Osteoblast (primary cell): Measurements from ENCODE around the gene AVPR1B. TPM values are rescaled to one million over a fixed set of nuclear protein-coding genes. Genes with fewer than 3 reads are reported as not detected.

Source experiments
- DNase-seq: peaks from one replicate; pipeline ENCODE4 v3.0.0; 2011; ENCODE audit warnings: low spot score, mixed read lengths; ENCODE audit not compliant: insufficient read length; ENCODE audit errors: missing footprints
- H2AFZ ChIP-seq: 2 replicates; pipeline ENCODE4 v1.6.0; 2011; ENCODE audit warnings: mild to moderate bottlenecking, low read length
- H3K27ac ChIP-seq: 2 replicates; pipeline ENCODE4 v1.5.1; 2011; ENCODE audit warnings: mild to moderate bottlenecking, low read depth, low read length, moderate library complexity
- H3K27me3 ChIP-seq: 2 replicates; pipeline ENCODE4 v1.6.0; 2012; ENCODE audit warnings: mild to moderate bottlenecking, control low read depth, inconsistent platforms, low read length, moderate library complexity; ENCODE audit not compliant: insufficient read depth
- H3K36me3 ChIP-seq: 2 replicates; pipeline ENCODE4 v1.5.1; 2011; ENCODE audit warnings: mild to moderate bottlenecking, low read length, control low read depth, moderate library complexity; ENCODE audit not compliant: insufficient read depth
- H3K4me1 ChIP-seq: 2 replicates; pipeline ENCODE4 v1.5.1; 2011; ENCODE audit warnings: mild to moderate bottlenecking, low read length, control low read depth, moderate library complexity; ENCODE audit not compliant: insufficient read depth
- H3K4me2 ChIP-seq: 2 replicates; pipeline ENCODE4 v1.6.0; 2011; ENCODE audit warnings: mild to moderate bottlenecking, low read length; ENCODE audit not compliant: insufficient read depth
- H3K4me3 ChIP-seq: fragments of 200-600 bp; sonication (generic); 3 replicates; pipeline ENCODE4 v1.5.1; 2012; ENCODE audit warnings: mild to moderate bottlenecking, low read length, inconsistent platforms; ENCODE audit not compliant: insufficient read depth
- H3K79me2 ChIP-seq: 2 replicates; pipeline ENCODE4 v1.6.0; 2012; ENCODE audit warnings: mild to moderate bottlenecking, low read length, control low read depth, inconsistent platforms; ENCODE audit not compliant: insufficient read depth
- H3K9me3 ChIP-seq: 2 replicates; pipeline ENCODE4 v1.5.1; 2011; ENCODE audit warnings: low read depth, low read length, control low read depth
- H4K20me1 ChIP-seq: 2 replicates; pipeline ENCODE4 v1.6.0; 2012; ENCODE audit warnings: mild to moderate bottlenecking, low read length, control low read depth; ENCODE audit not compliant: insufficient read depth
- total RNA-seq: library from RNA; depleted of rRNA; stranded (reverse); fragments of >200 nt; gene quantifications from 2 replicates; pipeline ENCODE4 v1.2.3, GENCODE V29; 2012
- TF ChIP-seq, protein P1 (sequence below): IDR thresholded peaks from 2 replicates; pipeline ENCODE4 v1.5.1; 2011; ENCODE audit warnings: mild to moderate bottlenecking, low read depth, low read length, moderate library complexity; ENCODE audit errors: extremely low read depth

AVPR1B gene
- total RNA-seq, 1 donor: not detected

- TF ChIP-seq, protein P1, sequence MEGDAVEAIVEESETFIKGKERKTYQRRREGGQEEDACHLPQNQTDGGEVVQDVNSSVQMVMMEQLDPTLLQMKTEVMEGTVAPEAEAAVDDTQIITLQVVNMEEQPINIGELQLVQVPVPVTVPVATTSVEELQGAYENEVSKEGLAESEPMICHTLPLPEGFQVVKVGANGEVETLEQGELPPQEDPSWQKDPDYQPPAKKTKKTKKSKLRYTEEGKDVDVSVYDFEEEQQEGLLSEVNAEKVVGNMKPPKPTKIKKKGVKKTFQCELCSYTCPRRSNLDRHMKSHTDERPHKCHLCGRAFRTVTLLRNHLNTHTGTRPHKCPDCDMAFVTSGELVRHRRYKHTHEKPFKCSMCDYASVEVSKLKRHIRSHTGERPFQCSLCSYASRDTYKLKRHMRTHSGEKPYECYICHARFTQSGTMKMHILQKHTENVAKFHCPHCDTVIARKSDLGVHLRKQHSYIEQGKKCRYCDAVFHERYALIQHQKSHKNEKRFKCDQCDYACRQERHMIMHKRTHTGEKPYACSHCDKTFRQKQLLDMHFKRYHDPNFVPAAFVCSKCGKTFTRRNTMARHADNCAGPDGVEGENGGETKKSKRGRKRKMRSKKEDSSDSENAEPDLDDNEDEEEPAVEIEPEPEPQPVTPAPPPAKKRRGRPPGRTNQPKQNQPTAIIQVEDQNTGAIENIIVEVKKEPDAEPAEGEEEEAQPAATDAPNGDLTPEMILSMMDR: no peak
- Histone ChIP-seq H2AFZ (no peak overlapping the region), H4K20me1 (no peaks in the 10 kb centered on the region)
Observed at GRCh38 chr1:206142770-206143169, 25.6 kb upstream of the AVPR1B start.

GRCh38 chr1:206142011-206142410 lies 24.8 kb upstream of the AVPR1B start:
- Histone ChIP-seq H2AFZ (no peak overlapping the region), H3K4me3 (no peak overlapping the region), H3K4me1 (no peaks in the 10 kb centered on the region), H3K79me2 (no peaks in the 10 kb centered on the region), H4K20me1 (no peaks in the 10 kb centered on the region), H3K27ac (no peak overlapping the region), H3K4me2 (no peak overlapping the region), H3K36me3 (no peaks in the 10 kb centered on the region), H3K9me3 (no peaks in the 10 kb centered on the region), H3K27me3 (peaks cover 71% of the 10 kb centered on the region)
- no peak for DNase-seq
- TF ChIP-seq, protein P1: no peak

More at GRCh38 chr1:206142770-206143169, 25.6 kb upstream of the AVPR1B start:
- Histone ChIP-seq H3K36me3 (no peaks in the 10 kb centered on the region), H3K4me3 (no peak overlapping the region), H3K9me3 (no peaks in the 10 kb centered on the region), H3K4me1 (no peaks in the 10 kb centered on the region), H3K27me3 (peaks cover 73% of the 10 kb centered on the region), H3K4me2 (no peak overlapping the region), H3K79me2 (no peaks in the 10 kb centered on the region), H3K27ac (no peak overlapping the region)
- DNase-seq: no peak

GRCh38 chr1:206136241-206136640 lies 19.1 kb upstream of the AVPR1B start:
- Histone ChIP-seq H2AFZ (no peak overlapping the region), H3K4me1 (no peaks in the 10 kb centered on the region), H3K79me2 (no peaks in the 10 kb centered on the region), H3K27ac (no peak overlapping the region), H3K4me3 (no peak overlapping the region), H3K4me2 (no peak overlapping the region), H3K9me3 (no peaks in the 10 kb centered on the region), H3K36me3 (no peaks in the 10 kb centered on the region), H4K20me1 (no peaks in the 10 kb centered on the region), H3K27me3 (peaks cover 34% of the 10 kb centered on the region)
- TF ChIP-seq, protein P1: no peak
- no peak for DNase-seq

- Histone ChIP-seq H3K4me2 (no peak overlapping the region), H3K4me3 (no peak overlapping the region), H3K79me2 (no peaks in the 10 kb centered on the region), H3K36me3 (no peaks in the 10 kb centered on the region), H3K27ac (no peak overlapping the region), H3K27me3 (peaks cover 30% of the 10 kb centered on the region), H2AFZ (no peak overlapping the region), H3K4me1 (no peaks in the 10 kb centered on the region), H3K9me3 (no peaks in the 10 kb centered on the region), H4K20me1 (no peaks in the 10 kb centered on the region)
- TF ChIP-seq, protein P1: no peak
- DNase-seq: no peak
Observed at GRCh38 chr1:206135248-206135647, 18.1 kb upstream of the AVPR1B start.
